Mesothelial cell of epicardium (in vitro differentiated cells): ENCODE measurements around the gene TMEM201. TPM values are rescaled to one million over a fixed set of nuclear protein-coding genes. Genes with fewer than 3 reads are reported as not detected.

Source experiments
- DNase-seq, 2 experiments: peaks; one replicate each; pipeline ENCODE4 v3.0.0; 2021; ENCODE audit warnings: low spot score in 2 of 2; ENCODE audit not compliant: unreplicated experiment in 2 of 2
- H3K27ac Mint-ChIP-seq: 2 replicates; pipeline ENCODE4 v1.8.0; 2021; ENCODE audit warnings: mixed read lengths
- H3K27me3 Mint-ChIP-seq: 2 replicates; pipeline ENCODE4 v1.8.0; 2021; ENCODE audit warnings: low read depth, mixed read lengths
- H3K36me3 Mint-ChIP-seq: 2 replicates; pipeline ENCODE4 v1.8.0; 2021; ENCODE audit warnings: mixed read lengths
- H3K4me1 Mint-ChIP-seq: 2 replicates; pipeline ENCODE4 v1.8.0; 2021; ENCODE audit warnings: mixed read lengths
- H3K4me3 Mint-ChIP-seq: 2 replicates; pipeline ENCODE4 v1.8.0; 2021; ENCODE audit warnings: mild to moderate bottlenecking, moderate library complexity, mixed read lengths
- H3K9me3 Mint-ChIP-seq: 2 replicates; pipeline ENCODE4 v1.8.0; 2021; ENCODE audit warnings: mixed read lengths
- total RNA-seq: library from RNA; stranded (reverse); gene quantifications from 3 replicates; pipeline ENCODE4 v1.2.1, GENCODE V29; 2021
- TF ChIP-seq, protein P1 (sequence below): fragments of 200-600 bp; sonication (generic); IDR thresholded peaks from one replicate; pipeline ENCODE4 v1.5.0; 2021; ENCODE audit warnings: antibody characterized with exemption; ENCODE audit not compliant: unreplicated experiment

The TMEM201 gene
- total RNA-seq, 1 donor from 2014 or later, result 31.8 TPM

- Mint-ChIP-seq H3K4me3 (no peak overlapping the region), H3K27me3 (no peaks in the 10 kb centered on the region), H3K27ac (no peak overlapping the region), H3K9me3 (no peaks in the 10 kb centered on the region), H3K36me3 (no peaks in the 10 kb centered on the region), H3K4me1 (peaks cover 39% of the 10 kb centered on the region)
- TF ChIP-seq, protein P1, sequence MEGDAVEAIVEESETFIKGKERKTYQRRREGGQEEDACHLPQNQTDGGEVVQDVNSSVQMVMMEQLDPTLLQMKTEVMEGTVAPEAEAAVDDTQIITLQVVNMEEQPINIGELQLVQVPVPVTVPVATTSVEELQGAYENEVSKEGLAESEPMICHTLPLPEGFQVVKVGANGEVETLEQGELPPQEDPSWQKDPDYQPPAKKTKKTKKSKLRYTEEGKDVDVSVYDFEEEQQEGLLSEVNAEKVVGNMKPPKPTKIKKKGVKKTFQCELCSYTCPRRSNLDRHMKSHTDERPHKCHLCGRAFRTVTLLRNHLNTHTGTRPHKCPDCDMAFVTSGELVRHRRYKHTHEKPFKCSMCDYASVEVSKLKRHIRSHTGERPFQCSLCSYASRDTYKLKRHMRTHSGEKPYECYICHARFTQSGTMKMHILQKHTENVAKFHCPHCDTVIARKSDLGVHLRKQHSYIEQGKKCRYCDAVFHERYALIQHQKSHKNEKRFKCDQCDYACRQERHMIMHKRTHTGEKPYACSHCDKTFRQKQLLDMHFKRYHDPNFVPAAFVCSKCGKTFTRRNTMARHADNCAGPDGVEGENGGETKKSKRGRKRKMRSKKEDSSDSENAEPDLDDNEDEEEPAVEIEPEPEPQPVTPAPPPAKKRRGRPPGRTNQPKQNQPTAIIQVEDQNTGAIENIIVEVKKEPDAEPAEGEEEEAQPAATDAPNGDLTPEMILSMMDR, result no peak
- no peak for DNase-seq
These were observed 3.2 kb downstream of the TMEM201 start for GRCh38 chr1:9591669-9592509.

DNA sequence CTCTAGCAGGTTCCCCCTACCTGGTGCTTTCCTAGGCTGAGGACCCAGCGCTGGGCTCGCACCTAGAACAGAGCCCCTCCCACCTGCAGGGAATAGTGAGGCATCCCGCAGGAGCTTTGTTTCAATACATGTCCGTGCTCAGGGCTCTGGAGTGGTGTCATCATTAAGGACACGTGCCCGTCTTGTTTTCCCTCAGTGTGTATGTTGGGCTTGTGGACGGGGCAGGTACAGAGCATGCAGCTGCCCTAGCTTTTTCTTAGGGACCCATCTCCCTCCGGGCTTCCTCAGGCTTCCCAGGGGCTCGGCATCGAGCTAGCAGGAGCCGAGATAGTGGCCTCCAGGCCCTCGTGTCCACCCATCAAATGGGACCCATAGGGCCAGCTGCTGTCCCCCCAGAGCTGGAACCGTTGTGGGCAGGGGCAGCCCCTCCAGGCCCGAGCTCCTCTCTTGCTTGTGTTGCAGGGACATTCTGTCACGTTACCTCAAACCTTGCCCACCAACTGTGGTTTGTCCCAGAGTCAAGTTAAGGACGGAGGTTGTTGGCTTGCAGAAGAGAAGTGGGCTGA lies 3.9 kb downstream of the TMEM201 start:
- DNase-seq, result no peak
- H3K36me3 Mint-ChIP-seq, result no peaks in the 10 kb centered on the region
- H3K27ac Mint-ChIP-seq, result no peak overlapping the region
- H3K4me1 Mint-ChIP-seq, result peaks cover 39% of the 10 kb centered on the region
- TF ChIP-seq, protein P1, result no peak
- H3K27me3 Mint-ChIP-seq, result no peaks in the 10 kb centered on the region
- no peaks in the 10 kb centered on the region for H3K9me3 Mint-ChIP-seq
- no peak overlapping the region for H3K4me3 Mint-ChIP-seq

DNA sequence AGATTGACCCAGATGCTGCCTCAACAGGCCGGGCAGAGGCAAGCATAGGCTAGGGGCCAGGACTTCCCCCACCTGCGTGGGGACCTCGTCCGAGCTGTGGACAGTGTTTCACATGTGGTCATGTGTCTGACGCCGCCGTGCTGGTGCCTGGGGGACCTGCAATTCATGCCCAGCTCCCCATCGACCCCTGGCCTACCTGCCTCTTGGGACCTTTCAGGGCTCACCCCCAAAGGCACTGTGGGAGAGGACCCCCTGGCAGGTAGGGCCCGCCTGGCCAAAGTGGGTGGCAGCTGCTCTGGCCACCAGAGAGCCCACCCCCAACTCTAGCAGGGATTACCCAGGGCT lies 4.4 kb downstream of the TMEM201 start:
- TF ChIP-seq, protein P1, result no peak
- no peak overlapping the region for H3K4me3 Mint-ChIP-seq
- H3K4me1 Mint-ChIP-seq, result peaks cover 38% of the 10 kb centered on the region
- DNase-seq, result no peak
- H3K36me3 Mint-ChIP-seq, result peaks cover under 1% of the 10 kb centered on the region
- H3K27me3 Mint-ChIP-seq, result no peaks in the 10 kb centered on the region
- H3K9me3 Mint-ChIP-seq, result no peaks in the 10 kb centered on the region
- peak overlapping the region; percentile 36 for H3K27ac Mint-ChIP-seq

- peaks cover 2% of the 10 kb centered on the region for H3K36me3 Mint-ChIP-seq
- peak in 1 of 2 experiments; percentile 57 for DNase-seq
- TF ChIP-seq, protein P1, result no peak
- H3K4me1 Mint-ChIP-seq, result peaks cover 35% of the 10 kb centered on the region
- H3K27me3 Mint-ChIP-seq, result no peaks in the 10 kb centered on the region
- no peaks in the 10 kb centered on the region for H3K9me3 Mint-ChIP-seq
- H3K27ac Mint-ChIP-seq, result peak overlapping the region; percentile 36
- no peak overlapping the region for H3K4me3 Mint-ChIP-seq
These were observed 5.1 kb downstream of the TMEM201 start for GRCh38 chr1:9593492-9594465.

DNA sequence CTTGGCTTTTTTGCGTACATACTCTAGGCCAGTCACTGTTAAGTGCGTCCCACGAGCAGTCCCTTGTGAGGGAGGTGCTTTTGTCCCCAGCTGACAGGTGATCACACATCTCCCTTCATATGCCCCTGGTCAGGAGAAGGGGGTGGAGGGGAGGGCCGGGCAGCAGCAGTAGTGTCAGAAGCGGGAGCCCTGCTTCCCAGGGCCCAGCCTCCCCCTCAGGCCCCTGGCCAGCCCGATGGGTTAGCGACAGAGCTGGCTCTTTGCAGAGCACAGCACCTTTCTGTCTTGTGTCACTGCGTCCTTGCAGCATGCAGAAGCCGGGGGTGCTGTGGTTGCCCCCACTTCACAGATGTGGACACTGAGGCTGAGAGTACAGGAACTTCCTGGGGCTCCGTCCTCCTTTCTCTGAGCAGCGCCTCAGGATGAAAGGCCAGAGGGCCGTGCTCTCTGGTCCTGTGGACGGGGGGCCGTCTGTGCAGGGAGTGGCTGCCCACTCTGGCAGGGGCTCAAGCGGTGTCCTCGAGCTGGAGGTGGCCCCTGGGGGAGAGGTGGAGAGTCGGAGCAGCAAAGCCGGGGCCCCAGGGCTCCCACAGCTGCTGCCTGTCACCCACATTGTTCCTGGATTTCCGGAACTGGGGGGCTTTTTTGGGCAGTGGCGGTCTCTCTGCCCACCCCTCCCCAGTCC lies 5.9 kb downstream of the TMEM201 start:
- Mint-ChIP-seq H3K4me1 (peaks cover 32% of the 10 kb centered on the region), H3K36me3 (peaks cover 2% of the 10 kb centered on the region), H3K27me3 (no peaks in the 10 kb centered on the region), H3K4me3 (no peak overlapping the region), H3K27ac (no peak overlapping the region), H3K9me3 (no peaks in the 10 kb centered on the region)
- TF ChIP-seq, protein P1, result no peak
- DNase-seq, result no peak
